Coronary artery (tissue), 2 donors: ENCODE measurements around the gene DNM2.

Experiments used
- DNase-seq: peaks from one replicate; pipeline ENCODE4 v3.0.0-alpha.2; 2017; ENCODE audit warnings: low spot score
- H3K27ac ChIP-seq, 2 donors: fragments of 200-600 bp; sonication (generic); one replicate each; pipeline ENCODE4 v1.5.1; 2016 to 2019
- H3K4me3 ChIP-seq: fragments of 200-600 bp; sonication (generic); 2 replicates; pipeline ENCODE4 v1.5.1; 2016; ENCODE audit warnings: mild to moderate bottlenecking, moderate library complexity
- TF ChIP-seq, protein P1 (sequence below): fragments of 200-600 bp; sonication (generic); IDR thresholded peaks from one replicate; pipeline ENCODE4 v1.5.1; 2019; ENCODE audit warnings: antibody characterized with exemption

Gene DNM2

DNA sequence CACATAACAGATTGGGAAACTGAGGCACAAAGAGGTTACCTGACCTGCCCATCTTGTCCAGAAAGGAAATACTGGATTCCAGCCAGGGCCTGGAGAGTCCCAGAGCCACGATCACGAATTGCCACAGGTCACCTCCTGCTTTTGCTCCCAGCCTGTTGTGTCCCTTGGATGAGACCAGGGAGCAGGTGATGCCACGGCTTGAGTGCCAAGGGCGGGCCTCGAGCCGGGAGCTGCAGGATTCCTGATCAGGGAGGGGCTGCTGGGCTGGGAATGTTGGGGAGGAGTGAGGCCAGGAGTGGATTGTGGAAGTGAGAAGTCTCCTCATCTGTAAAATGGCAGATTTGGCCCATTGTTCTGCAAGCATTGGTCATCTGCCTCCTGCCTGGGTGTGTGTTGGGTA is 29.4 kb downstream of the DNM2 start:
- Histone ChIP-seq H3K4me3 (no peak overlapping the region), H3K27ac (no peak overlapping the region)
- no peak for DNase-seq
- TF ChIP-seq, protein P1, sequence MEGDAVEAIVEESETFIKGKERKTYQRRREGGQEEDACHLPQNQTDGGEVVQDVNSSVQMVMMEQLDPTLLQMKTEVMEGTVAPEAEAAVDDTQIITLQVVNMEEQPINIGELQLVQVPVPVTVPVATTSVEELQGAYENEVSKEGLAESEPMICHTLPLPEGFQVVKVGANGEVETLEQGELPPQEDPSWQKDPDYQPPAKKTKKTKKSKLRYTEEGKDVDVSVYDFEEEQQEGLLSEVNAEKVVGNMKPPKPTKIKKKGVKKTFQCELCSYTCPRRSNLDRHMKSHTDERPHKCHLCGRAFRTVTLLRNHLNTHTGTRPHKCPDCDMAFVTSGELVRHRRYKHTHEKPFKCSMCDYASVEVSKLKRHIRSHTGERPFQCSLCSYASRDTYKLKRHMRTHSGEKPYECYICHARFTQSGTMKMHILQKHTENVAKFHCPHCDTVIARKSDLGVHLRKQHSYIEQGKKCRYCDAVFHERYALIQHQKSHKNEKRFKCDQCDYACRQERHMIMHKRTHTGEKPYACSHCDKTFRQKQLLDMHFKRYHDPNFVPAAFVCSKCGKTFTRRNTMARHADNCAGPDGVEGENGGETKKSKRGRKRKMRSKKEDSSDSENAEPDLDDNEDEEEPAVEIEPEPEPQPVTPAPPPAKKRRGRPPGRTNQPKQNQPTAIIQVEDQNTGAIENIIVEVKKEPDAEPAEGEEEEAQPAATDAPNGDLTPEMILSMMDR = no peak

DNA sequence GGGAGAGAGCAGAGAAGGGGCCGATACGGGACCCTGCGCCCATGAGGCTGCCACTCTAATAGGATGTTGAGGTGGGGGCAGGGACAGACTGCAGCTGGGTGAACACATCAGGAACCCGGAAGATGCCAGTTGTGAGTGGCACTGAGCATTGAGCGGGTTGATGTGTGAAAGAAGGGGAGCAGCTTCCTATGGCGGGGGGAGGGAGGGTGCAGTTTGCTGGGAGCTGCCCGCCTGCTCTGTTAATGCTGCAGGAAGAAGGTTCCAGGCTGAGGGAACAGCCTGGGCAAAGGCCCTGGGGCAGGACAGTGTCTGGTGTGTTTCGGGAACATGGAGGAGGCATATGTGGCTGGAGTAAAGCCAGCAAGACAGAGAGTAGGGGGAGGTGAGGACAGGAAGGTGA is 29.8 kb downstream of the DNM2 start:
- TF ChIP-seq, protein P1 = no peak
- H3K27ac ChIP-seq = no peak overlapping the region
- no peak for DNase-seq
- H3K4me3 ChIP-seq = no peak overlapping the region

DNA sequence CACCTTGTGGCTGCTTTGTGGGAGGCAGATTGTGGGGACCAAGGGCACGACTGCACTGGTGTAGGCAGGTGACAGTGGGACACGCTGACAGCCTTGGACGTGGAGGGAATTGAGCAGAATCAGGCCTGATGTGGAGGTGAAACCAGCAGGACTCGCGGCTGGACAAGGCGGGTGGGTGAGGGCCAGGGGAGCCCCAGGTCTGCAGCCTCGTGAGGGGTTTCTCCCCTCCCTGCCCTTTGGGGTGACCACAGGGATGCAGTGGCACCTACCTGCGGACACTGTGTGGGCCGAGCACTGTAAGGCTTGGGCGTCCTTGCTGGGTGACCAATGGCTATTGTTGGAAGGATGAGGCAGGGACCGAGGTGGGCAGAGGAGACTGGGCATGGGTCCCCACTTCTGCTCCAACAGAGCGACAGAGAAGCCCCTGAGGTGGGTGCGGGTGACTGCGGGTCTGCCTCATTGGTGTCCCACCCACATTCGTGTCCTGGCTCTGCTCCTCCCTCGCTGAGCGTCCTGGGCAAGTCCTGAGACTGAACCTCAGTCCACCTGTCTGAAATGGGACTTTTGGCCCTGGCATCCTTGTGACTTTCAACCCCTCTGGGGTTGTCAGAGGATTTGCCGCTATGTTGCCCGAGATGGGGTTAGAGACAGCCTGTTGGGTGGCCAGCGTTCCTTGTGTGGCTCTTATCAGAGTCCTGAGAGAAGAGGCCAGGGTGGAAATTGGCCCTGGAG is 30.5 kb downstream of the DNM2 start:
- no peak for DNase-seq
- Histone ChIP-seq H3K27ac (peak overlapping the region in 1 of 2 donors; percentile 66), H3K4me3 (no peak overlapping the region)
- TF ChIP-seq, protein P1 = no peak

DNA sequence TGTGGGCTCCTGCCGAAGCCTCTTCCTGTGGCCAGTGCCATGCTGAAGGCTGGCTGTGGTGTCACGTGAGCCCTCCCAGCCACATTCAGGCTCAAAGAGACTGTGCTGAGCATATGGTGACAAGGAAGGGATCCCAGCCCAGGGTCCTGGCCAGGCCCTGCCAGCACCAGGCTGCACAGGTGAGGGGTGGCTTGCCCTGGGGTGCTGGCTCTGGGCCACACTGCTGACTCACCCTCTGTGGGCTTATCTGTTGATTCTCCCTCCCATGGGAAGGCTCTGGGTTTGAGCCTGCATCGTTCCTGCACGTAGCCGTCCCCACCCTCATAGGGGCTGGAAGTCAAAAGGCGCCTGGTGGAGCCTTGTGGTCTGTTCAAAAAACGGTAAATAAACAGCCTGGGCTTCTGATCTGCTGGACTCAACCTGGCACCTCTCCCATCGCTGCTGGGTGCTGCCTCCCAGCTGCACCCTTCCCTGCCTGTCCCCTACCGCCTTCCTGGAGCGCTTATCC is 31.1 kb downstream of the DNM2 start:
- Histone ChIP-seq H3K27ac (peak overlapping the region in 1 of 2 donors; percentile 66), H3K4me3 (no peak overlapping the region)
- TF ChIP-seq, protein P1 = no peak
- no peak for DNase-seq

DNA sequence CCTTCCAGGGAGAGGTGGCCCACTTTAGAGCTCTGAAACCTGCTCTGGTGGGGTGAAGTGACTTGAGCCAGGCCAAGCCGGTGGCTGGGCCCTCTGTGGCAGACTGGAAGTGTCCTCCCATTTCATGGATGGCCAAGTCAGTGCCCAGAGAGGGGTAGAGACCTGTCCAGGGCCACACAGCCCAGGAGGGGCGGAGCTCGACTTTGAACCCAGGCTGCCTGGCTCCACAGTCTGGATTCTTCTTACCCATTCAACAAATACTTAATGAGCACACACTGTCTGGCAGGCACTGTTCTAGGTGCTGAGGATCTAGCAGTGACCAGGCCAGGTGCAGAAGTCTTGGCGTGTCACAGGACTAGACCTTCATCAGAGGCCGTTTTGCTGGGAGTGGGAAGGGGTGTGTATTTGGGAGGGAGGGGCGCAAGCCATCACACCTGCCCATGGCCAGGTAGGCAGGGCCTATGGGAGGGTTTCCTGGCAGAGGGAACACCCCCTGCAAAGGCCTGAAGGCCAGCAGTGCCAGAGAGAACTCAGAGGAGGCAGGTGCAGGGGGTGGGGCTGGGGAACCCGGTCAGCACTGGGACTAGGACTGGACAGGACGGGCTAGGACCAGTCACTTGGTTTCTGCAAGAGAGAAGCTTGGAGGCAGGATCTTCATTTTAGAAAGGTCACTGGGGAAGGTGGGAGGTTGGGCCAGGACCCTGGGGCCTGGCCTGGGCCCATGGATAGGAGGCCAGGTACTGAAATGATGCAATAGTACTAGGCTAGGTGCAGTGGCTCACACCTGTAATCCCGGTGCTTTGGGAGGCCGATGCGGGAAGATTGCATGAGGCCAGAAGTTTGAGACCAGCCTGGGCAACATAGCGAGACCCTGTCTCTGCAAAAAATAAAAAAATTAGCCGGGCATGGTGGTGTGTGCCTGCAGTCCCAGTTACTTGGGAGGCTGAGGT is 31.8 kb downstream of the DNM2 start:
- H3K27ac ChIP-seq = peak overlapping the region in 1 of 2 donors; percentile 66
- DNase-seq = no peak
- TF ChIP-seq, protein P1 = no peak
- no peak overlapping the region for H3K4me3 ChIP-seq

DNA sequence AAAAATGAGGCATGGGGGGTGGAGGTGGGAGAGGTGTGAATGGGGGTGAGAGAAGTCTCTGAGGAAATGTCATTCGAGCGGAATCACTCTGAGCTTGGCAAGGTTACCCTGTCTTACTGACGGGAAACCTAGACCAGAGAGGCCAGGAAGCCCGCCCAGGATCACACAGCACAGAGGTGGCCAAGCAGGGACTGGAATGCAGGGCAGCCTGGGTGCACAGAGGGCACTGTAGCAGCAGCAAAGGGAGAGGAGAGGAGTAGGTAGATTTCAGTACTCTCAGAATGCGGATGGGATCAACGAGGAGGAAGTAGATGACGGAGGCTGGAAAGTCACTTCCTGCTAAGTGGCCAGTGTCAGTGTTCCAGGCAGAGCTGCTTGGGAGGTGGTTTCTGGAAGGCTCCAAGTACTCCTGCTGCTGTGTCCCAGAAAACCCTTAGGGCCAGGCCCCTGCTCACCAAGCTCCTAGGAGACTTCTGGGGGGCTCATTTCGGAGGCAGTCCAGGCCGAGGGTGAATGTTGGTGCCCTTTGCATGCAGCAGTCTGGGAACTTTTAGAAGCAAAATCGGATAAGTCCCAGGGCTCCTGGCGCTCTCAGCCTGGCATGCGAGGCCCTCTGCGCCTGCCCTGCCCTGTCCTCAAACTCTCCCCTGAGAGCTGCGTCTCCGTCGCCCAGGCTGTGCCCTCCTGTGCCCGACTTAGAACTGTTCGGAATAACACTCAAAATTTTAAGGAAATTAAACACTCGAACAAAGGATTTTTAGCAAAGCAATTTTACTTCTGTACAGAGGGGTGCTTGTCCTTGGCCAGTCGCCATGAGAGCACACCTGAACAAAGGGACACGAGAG is 33.5 kb downstream of the DNM2 start:
- TF ChIP-seq, protein P1 = no peak
- Histone ChIP-seq H3K4me3 (no peak overlapping the region), H3K27ac (peak overlapping the region in 1 of 2 donors; percentile 81)
- no peak for DNase-seq
